DMS 273 treated with DMSO at 0.1 percent for 48 hours (cell line): ENCODE results near the gene SOCS3.
"Not testable (repeated sequence)": the region's sequence is repeated elsewhere in the genome, so short reads cannot be mapped to it uniquely, and the experiment has no call there.

Experiments
- DNase-seq: peaks from one replicate; lab custom pipeline; 2025; lab: John Stamatoyannopoulos, UW

SOCS3 gene

DNA sequence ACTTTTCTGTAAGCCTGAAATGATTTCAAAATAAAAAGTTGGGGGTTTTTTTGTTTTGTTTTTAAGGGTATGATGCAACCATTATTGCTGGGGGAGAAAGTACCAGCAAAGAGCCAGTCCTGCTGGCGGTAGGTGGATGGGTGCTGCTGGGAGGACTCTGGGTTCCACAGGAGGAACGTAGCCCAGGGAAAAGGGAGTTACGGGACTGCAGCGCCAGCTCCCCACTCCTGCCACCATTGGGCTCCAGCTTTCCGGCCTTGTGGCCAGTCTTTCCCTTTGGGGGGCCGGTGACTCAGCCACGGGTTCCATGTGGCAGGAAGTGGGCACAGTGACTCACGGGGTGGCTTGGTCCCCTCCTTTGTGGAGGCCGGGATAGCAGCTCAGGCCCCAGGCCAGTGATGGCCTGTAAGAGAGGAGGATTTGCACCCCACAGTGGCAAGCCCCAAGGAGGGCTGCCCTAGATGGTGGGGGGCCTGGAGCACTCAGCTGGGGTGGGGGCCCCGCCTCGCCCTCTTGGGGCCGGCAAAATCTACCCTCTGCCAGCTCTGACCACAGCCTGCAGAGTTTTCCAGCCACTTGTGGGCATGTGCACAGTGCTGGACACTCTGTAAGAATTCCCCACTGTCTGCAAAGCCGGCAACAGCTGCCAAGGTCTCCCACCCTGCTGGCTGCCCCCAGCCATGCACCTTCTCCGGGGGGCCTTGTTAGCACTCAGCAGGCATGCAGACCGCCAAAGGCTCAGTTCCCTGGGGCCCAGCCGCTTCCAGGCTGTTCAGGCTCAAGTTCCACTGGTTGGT lies 30.4 kb downstream of the SOCS3 start:
- DNase-seq: no peak

DNA sequence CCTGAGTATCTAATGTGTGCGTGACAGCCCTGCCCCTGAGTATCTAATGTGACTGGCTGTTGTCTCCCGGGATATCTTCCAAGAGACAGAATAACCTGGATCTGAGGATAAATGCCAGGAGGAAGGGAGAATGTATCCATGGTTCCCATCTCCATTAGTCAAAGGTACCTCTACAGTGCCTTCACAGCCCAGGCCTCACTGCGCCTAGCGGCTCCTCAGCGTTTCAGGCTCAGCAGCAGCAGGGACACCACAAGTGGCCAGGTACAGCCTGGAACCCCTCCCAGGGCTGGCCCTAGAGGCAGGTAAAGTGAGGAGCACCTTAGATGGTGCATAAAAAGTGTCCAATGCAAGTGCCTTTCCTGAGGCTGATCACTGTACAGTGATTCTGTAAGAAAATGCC lies 32.0 kb downstream of the SOCS3 start:
- no peak for DNase-seq

DNA sequence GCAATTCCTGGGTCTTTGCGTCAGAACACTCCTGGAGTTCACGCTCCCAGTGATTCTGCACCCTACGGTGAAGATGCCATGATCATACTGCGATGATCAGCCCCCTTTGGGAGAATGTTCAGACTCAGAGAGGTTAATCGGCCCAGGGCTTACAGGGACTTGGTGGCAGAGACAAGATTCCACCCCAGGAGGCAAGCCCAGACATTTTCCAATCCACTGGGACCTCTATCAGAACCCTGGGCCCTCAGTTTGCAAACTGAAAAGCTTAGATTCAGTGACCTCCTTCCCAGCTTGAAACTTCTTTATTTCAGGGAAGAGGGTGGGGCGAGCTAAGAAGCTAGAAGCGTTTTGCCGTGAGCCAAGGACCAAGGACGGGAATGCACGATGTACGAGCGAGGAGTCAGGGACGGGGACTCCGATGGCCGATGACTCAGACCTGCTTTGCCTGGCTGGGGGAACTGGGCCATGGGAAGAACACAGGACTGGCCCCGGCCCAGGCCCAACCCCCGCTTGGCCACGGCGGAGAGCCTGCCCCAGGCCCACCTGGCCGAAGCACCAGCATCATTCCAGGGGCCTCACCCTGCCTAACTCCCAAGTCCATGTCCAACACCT lies 34.7 kb downstream of the SOCS3 start:
- no peak for DNase-seq

DNA sequence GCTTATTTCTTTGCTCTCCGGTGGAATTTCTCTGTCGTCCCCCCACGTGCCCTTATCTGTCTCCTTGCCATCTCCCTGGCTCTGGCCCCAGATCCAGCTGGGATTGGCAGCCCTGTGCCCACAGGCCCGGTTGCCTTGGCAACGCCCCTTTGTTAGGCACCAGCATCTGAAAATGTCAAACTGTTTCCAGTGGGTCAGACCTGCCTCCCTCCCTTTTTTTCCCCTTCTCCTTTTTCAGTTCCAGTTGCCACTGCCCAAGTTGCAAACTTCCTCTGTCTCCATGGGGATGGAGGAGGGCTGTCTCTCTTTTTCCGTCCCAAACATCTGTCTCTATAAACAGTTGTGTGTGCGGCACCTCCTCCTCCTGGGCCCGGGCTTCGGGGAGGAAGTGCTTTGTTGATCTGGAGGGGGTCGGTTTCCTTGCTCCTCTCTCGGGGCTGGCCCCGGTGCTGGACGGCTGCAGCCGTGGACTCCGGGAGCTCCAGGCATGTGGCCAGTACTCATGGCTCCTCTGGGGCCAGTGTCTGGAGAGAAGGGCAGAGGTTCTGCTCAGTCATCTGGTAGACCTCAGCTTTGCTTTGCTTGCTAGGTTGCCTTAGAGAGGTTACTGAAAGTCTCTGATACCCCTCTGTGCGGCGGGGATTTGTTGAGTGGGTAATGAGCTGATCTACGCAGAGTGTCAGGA lies 35.3 kb downstream of the SOCS3 start:
- DNase-seq: peak; percentile 82

DNA sequence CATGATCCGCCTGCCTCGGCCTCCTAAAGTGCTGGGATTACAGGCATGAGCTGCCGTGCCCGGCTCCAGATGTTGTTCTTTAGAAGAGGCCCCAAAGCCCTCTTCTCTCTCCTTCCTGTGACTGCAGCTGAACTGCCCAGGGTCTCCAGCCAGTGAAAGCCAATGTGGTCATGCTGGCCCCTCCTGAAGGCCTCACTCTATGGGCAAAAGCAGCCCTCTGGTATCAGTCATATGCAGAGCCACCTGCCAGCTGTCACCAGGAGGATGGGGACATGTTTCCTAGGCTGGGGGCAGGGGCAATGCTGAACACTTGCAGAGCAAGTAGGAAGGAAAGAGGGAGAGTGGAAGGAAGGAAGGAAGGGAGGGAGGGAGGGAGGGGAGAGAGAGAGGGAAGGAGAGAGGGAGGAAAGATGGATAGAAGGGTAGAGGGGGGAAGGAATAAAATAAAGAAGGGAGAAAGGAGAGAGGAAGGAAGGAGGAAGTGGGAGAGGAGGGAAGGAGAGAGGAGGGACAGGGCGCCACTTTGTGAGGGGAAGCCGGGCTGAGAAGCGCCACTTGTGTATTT lies 36.0 kb downstream of the SOCS3 start:
- no peak for DNase-seq

DNA sequence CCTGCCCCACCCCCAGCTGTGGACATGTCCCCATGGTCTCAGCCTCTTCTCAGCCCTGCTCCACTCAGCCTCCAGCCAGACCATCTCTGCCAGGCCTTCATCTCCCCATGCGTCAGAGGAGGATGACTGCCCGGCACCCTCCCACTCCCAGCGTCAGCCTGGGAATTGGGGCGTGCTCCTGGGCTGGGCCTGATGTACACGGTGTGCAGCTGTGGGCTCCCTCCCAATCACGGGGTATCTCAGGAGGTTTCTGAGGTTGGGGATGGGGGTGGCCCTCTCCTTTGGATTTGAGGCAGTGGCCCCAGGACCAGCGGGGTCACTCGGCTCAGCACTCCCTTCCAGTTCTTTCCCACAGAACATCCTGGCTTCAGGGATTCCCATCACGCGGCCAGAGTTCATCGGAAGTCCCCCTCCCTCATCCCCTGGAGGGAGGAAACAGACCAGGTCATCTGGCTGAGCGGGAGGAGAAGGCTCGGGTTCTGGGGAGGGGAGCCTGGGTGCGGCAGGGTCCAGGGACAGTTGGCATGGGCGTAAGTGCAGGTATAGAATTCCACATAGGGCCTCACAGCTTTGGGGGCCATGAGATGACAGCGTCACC lies 36.9 kb downstream of the SOCS3 start:
- no peak for DNase-seq

DNA sequence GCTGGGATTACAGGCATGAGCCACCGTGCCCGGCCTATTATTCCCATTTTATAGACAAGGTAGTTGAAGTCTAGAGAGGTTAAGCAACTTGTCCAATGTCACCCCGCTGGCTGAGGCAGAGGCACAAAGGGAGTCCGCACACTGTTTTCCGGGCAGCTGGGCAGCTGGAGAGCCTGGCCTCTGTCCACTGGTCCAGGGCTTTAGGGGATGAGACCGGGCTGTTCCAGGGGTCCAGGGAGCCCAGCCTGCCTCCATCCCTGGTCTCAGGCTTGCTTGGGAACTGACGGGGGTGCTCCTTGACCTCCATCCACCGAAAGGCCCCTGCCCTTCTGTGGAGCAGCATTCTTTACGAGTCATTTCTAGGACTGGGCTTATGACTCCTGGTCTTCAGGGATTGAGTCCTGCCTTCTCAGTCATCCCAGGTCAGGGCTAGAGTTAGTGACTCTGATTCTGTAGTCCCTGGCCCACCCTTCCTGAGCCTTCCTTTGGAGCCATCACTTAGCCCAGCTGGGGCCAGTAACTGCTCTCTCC lies 37.5 kb downstream of the SOCS3 start:
- DNase-seq: no peak

DNA sequence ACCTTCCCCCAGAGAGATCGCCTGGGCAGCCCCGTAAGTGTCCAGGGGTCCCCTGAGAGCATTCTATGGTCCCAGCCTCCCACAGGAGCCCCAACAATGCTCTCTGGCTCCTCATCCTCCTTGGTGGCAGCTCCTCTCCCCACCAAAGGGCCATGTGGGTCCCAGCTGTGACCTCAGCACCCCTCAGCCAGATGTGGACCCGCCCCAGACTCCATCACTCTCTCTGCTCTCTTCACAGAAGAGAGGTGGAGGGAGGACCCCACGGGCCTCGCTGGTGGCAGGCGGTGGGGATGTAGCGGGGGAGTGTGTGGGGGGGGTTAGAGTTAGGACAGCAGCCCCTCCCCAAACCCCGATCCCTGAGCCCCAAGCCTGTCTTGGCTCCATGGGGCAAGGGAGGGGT lies 41.0 kb downstream of the SOCS3 start:
- DNase-seq: no peak

DNA sequence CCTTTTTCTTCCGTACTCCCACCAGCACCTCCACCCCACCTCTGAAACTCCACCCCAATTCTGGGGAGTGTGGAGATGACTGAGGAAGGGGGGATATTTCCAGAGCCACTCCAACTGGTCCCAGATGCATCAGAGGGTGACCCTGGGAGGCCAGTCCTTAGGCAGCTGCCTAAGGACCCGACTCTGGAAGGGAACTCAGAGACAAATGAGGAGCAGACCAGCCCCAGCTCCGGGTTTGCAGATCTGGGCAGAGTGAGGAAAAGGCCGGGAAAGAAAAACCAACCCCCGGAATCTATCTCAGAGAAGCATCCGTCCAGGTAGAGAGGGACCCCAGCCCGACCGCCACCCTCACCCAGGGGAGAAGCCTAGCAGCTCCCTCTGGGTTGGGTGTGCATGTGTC lies 41.5 kb downstream of the SOCS3 start:
- DNase-seq: no peak

DNA sequence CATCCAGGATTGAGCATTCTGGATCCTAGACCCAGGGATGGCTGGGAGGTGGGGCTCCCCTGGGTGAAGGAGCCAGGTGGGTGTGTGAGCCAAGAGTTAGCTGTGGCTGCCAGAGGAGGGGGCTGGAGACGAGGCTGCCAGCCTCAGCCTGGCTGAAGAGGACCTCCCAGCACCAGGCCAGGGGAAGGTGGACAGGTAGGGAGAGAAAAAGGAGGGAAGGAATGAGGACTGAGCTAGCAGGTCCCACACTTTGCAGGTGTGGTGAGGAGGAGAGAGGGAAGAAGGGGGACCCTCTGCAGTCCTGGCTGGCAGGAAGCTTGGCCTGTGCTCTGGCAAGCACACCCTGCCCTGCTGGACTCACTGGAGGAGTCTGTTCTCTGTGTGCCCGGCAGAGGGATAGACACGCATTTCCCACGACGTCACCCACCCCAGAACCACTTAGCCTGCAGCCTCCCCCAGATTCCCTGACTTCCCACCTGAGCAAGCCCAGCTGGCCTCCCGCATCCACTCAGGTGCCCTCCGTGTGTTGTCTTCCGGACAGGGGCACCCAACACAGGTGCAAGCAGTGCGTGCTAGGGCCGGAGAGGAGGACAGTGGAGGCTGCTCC lies 42.0 kb downstream of the SOCS3 start:
- no peak for DNase-seq

DNA sequence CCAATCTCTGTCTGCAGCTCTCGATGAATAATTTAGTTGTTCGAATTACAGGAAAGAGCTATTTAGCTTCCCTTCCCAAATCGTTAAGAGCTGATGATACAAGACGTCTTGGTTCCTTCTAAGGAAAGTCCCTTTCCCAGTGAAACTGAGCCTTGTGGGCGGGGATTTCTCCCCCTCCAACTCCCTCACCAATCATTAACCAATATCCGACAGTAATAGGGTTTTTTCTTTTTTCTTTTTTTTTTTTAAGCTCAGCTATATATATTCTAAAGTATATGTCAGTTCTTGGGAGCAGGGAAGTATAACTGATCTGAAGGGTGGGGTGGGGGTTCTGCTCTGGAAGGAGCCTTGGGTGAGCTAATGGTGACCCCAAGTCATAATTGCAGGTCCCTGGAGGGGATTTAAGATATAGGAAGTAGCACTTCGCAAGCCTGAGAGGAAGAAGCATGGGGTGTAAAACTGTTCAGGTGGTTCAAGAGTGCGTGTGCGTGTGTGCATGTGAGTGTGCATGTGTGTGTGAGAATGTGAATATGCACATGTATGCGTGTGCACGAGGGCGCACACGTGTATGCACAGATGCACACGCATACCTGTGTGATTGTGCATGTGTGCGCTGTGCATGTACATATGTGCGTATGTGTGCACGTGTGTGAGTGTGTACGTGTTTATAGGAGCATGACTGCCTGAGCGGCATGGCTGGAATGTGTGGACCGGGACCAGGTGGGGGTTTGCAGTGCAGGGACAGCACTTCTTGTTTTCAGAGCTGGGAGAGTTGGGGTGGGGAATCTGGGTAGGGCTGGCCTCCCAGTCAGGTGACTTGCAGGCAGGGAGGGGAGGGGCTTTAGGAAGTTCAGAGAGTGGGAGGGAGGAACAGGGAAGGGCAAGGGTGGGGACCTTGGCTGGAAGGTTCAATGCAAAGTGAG lies 42.7 kb downstream of the SOCS3 start:
- DNase-seq: no peak

DNA sequence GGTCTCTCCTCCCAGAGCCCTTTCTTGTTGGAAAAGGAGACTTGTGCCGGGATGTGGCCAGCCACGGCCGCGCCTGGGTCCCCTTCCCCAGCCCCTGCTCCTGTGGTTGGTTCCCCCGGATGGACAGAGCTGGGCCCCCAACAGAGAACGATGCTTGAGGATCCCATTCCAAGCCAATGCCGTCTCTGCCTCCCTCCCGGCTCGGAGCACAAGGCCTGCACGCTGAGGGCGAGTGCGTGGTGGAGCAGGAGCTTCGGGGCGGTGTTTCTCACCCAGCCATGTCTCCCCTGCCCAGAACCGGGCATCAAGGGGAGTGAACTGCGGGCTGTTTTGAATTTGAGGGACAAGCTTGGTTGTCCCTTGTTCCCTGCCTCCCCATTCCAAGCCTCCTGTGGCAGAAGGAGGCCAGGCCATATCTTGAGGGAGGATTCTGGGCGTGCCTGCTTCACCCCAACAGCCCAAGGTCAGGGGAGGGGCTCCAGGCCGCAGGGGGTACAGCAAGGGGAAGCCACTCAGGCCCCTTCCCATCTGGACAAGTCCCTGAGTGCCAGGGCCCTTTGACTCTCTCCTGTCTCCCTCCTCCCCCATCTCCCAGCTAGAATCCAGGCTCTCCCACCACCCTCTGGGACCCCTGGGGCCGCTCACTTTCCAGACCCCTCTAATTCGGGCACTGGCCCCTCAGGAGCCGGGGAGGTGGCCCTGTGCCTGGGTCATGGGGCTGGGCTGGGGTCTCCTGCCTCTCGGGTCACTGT lies 43.6 kb downstream of the SOCS3 start:
- no peak for DNase-seq

DNA sequence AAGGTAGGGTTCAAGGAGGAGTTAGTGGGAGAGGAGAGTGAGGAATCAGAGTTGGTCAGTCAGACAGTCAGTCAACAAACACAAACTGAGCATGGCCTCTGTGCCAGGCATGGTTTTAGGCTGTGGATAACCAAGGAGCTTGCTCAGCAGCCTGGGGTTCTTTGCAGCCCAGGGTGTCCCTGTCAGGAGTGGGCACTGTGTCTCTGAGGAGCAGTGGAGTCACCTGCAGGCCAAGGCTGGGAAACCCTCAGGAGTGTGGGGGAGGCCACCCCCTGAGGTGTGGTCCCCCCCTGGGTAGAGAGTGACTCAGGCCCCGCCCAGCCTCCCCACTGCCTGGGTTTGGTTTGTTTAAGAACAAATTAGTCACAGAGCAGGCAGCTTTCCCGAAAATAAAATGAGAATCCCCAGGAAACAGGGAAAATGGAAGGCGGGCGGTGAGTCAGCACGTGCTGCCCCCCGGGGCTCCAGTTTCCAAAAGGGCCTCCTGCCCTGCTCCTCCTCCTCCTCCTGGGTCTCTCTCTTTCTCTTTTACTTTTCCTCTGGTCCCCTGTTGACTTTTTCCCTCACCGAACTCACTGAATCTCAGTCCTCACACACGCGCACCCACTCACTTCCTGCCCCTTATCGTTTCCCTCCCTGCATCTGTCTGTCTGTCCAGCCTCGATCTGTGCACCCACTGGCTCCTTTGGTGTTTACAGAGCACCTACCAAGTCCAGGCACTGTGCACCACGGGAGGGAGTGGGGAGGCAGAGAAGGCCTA lies 44.3 kb downstream of the SOCS3 start:
- DNase-seq: no peak

DNA sequence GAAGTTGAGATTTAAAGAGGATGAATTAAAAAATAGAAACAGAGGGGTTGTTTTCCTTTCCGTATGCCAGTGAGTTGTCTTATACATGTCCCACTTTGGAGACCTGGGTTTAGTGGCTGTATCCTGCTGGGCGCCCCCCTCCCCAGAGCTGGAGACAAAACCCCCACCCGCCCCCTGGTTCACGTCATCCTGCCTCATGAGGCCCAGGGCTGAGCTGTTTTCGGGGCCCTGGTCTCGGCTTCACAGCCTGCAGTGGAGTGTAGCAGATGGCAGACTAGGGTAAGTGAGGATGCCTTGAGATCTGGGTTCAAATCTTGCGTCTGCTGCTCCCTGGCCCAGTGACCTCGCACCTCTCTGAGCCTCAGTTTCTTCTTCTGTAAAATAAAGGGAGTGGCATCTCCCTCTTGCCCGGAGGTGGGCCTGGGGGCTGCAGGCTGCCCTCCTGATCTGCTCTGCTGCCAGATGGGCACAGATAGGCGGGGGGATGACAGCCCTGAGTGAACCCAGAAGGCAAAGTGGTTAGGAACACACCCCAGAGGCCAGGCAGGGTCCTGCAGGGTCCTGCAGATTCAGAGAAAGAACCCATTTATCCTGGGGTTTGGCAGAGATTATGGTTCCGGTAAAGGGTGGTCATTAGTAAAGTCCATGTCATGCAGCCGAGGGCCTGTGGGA lies 45.1 kb downstream of the SOCS3 start:
- no peak for DNase-seq

DNA sequence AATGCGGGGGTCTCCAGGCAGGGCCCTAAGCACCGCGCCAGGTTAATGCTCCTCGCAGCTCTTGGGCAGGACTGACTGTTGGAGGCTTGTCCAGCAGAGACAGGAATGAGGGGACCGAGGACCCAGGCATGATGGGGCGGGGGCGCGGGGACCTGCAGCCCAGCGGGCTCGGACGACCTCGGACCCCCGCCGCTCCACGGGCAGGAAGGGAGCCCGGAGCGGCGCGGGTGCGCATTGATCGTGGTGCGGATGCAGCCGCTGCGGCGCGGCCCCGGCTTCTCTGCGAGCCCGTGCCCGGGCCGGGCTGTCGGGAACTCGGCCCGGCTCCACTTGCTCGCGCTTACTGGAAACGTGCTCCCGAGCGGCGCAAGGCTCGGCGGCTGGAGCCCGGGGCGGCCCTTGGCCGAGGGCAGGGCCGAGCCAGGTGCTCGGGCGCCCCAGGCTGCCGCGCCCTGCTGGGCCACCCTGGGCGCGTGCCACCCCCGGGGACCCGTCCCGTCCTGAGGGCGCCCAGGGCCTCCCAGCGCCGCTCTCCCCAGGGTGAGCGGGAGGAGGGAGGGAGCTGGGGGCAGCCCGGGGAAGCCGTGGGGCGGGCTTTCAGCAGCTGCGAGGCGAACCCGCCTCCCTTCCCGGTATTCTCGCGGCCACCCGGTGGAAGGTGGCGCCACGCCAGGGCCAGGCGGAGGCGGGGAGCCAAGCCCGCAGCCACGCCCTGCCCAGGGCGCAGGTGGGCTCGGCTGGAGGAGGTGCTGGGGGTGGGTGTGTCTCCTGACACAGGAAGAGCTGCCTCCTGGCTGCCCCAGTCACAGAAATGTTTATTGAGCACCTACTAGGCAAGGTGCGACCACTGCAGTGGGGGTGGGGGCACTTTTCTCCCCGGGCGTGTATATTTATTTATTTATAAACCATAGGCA lies 45.9 kb downstream of the SOCS3 start:
- DNase-seq: peak; percentile 32

DNA sequence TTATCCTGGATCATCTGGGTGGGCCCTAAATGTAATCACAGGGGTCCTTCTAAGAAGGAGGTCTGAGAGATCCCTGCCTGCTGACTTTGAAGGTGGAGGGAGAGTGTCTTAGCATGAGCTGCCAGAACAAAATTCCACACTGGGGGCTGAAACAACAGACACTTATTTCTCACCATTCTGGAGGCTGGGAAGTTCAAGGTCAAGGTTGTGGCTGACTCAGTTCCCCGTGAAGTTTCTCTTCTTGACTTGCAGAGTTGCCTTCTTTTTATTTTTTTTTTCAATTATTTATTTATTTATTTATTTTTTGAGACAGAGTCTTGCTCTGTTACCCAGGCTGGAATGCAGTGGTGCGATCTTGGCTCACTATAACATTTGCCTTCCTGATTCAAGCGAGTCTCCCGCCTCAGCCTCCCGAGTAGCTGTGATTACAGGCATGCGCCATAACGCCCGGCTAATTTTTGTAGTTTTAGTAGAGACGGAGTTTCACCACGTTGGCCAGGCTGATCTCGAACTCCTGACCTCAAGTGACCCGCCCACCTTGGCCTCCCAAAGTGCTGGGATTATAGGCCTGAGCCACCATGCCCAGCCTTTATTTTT lies 50.1 kb downstream of the SOCS3 start:
- DNase-seq: not testable (repeated sequence)
